GM19023 (cell line): ENCODE measurements around the gene DLL4.

Experiments used
- ATAC-seq: cut with Tn5 transposase; IDR thresholded peaks from one replicate; pipeline ENCODE4 v1.9.1; 2021; ENCODE audit warnings: mild to moderate bottlenecking, moderate library complexity; ENCODE audit not compliant: unreplicated experiment

Gene DLL4

GRCh38 chr15:40928821-40929659, at the start of gene DLL4:
Gene DLL4 (plus strand): TSS chr15:40929340. CDS start chr15:40929669, 329 bp downstream.
- ATAC-seq, result no peak

GRCh38 chr15:40879609-40880008, 49.5 kb upstream of the DLL4 start:
- no peak for ATAC-seq

- no peak for ATAC-seq
Measured at GRCh38 chr15:40881351-40881750, 47.8 kb upstream of the DLL4 start.

GRCh38 chr15:40886586-40886985, 42.6 kb upstream of the DLL4 start:
- no peak for ATAC-seq

GRCh38 chr15:40889112-40889511, 40.0 kb upstream of the DLL4 start:
- no peak for ATAC-seq

GRCh38 chr15:40891138-40891537, 38.0 kb upstream of the DLL4 start:
- no peak for ATAC-seq

- no peak for ATAC-seq
Measured at GRCh38 chr15:40891810-40892446, 37.2 kb upstream of the DLL4 start.

GRCh38 chr15:40892447-40893012, 36.6 kb upstream of the DLL4 start:
- no peak for ATAC-seq

GRCh38 chr15:40893019-40893670, 36.0 kb upstream of the DLL4 start:
- ATAC-seq, result no peak

- ATAC-seq, result peak; percentile 94
Measured at GRCh38 chr15:40893733-40894680, 35.1 kb upstream of the DLL4 start, which contains the start of gene VPS18. Gene VPS18 (plus strand): TSS chr15:40894450. CDS start chr15:40894769, 319 bp downstream.

GRCh38 chr15:40894681-40895448, 34.3 kb upstream of the DLL4 start:
- ATAC-seq, result peak; percentile 35

GRCh38 chr15:40899536-40900207, 29.5 kb upstream of the DLL4 start:
- no peak for ATAC-seq

GRCh38 chr15:40900256-40901052, 28.7 kb upstream of the DLL4 start:
- no peak for ATAC-seq

- ATAC-seq, result no peak
Measured at GRCh38 chr15:40901053-40901443, 28.1 kb upstream of the DLL4 start.

- ATAC-seq, result no peak
Measured at GRCh38 chr15:40902605-40903561, 26.3 kb upstream of the DLL4 start.

GRCh38 chr15:40904552-40905201, 24.5 kb upstream of the DLL4 start:
- no peak for ATAC-seq
